Measurements from ENCODE around the gene PRKG1. TPM values are rescaled to one million over a fixed set of nuclear protein-coding genes. Genes with fewer than 3 reads are reported as not detected.

The PRKG1 gene
- total and polyA plus RNA-seq, 2 experiments from 2014 or later: 18.2 to 21.1 TPM

- TF ChIP-seq ZNF462 (CRISPR knock-in tag; IDR thresholded peaks at IDR 0.05): no peak
- no peak for TF ChIP-seq EZH2phosphoT487 (IDR thresholded peaks at IDR 0.05; ENCODE audit: unreplicated experiment)
- TF ChIP-seq, protein P1, sequence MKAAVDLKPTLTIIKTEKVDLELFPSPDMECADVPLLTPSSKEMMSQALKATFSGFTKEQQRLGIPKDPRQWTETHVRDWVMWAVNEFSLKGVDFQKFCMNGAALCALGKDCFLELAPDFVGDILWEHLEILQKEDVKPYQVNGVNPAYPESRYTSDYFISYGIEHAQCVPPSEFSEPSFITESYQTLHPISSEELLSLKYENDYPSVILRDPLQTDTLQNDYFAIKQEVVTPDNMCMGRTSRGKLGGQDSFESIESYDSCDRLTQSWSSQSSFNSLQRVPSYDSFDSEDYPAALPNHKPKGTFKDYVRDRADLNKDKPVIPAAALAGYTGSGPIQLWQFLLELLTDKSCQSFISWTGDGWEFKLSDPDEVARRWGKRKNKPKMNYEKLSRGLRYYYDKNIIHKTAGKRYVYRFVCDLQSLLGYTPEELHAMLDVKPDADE (IDR thresholded peaks at IDR 0.05): no peak
- TF ChIP-seq NANOG (IDR thresholded peaks at IDR 0.05; ENCODE audit: borderline replicate concordance): no peak
- TF ChIP-seq ZNF114 (CRISPR knock-in tag; IDR thresholded peaks at IDR 0.05): no peak
- no peak for TF ChIP-seq ZNF331 (CRISPR knock-in tag; IDR thresholded peaks at IDR 0.05; ENCODE audit: low read depth)
- TF ChIP-seq EZH2 (IDR thresholded peaks at IDR 0.05; ENCODE audit: low read depth, unreplicated experiment): no peak
- no peak for TF ChIP-seq JUNB (IDR thresholded peaks at IDR 0.05; ENCODE audit: unreplicated experiment)
- TF ChIP-seq CREB1 (CRISPR knock-in tag; IDR thresholded peaks at IDR 0.05; ENCODE audit: low read depth): no peak
Measured at GRCh38 chr10:51815723-51816122, 741.4 kb downstream of the PRKG1 start (continued).

GRCh38 chr10:51821045-51821444, 746.8 kb downstream of the PRKG1 start:
- H4K20me1 ChIP-seq (replicated peaks; ENCODE audit: insufficient read depth): no peaks in the 10 kb centered on the region
- no peaks in the 10 kb centered on the region for H3K27me3 Mint-ChIP-seq (ENCODE audit: insufficient read depth, low read depth, poor library complexity)
- H3K36me3 Mint-ChIP-seq (ENCODE audit: low read depth): no peaks in the 10 kb centered on the region
- H3K4me3 Mint-ChIP-seq: no peak overlapping the region
- no peaks in the 10 kb centered on the region for H3F3A ChIP-seq (replicated peaks; ENCODE audit: low read depth)
- H3K4me1 ChIP-seq (ENCODE audit: insufficient read depth): no peaks in the 10 kb centered on the region
- no peak overlapping the region for H3K4me2 ChIP-seq
- no peak overlapping the region for H3K27ac Mint-ChIP-seq
- H3K79me2 ChIP-seq (replicated peaks; ENCODE audit: insufficient read depth): no peaks in the 10 kb centered on the region
- H3K4me3 ChIP-seq: no peak overlapping the region
- no peaks in the 10 kb centered on the region for H3K36me3 ChIP-seq (ENCODE audit: insufficient read depth)
- H3K4me1 Mint-ChIP-seq: peaks cover 1% of the 10 kb centered on the region; the same call in 2 of the 3 replicates
- no peaks in the 10 kb centered on the region for H3K9me2 ChIP-seq (ENCODE audit: insufficient read depth)
- no peaks in the 10 kb centered on the region for H3K27me3 ChIP-seq (ENCODE audit: insufficient read depth)
- H2AFZ ChIP-seq: no peak overlapping the region
- ATAC-seq (no peak), DNase-seq (ENCODE audit: low spot score) (no peak)
- H3K9me3 Mint-ChIP-seq: no peaks in the 10 kb centered on the region
- H3K27ac ChIP-seq (ENCODE audit: low read depth): no peak overlapping the region
- TF ChIP-seq STAT1 (IDR thresholded peaks at IDR 0.05; ENCODE audit: unreplicated experiment) (no peak), ZNF462 (CRISPR knock-in tag; IDR thresholded peaks at IDR 0.05) (no peak)

All from GM23338 (cell line).